HCT116 (cell line): ENCODE results near the gene PIGH. TPM values are rescaled to one million over a fixed set of nuclear protein-coding genes. Genes with fewer than 3 reads are reported as not detected.

Experiments
- ATAC-seq: fragments of 200-7000 bp; cut with Tn5 transposase; 2 replicates; pipeline ENCODE4 v1.9.1; 2020; ENCODE audit warnings: mild to moderate bottlenecking, moderate library complexity
- BruUV-seq: library from RNA; stranded (reverse); fragments of 400-500 nt; replicated peaks from 2 replicates; lab custom pipeline; 2021; lab: Mats Ljungman, UMichigan
- CTCF ChIA-PET: fragments of 300-600 bp; sonication (Branson Sonifier 250); formaldehyde crosslinking; loops from one replicate; lab custom pipeline; 2021; ENCODE audit warnings: antibody characterized with exemption; lab: Charles Lee
- POLR2A ChIA-PET: fragments of 300-600, 350-600 bp; sonication (Branson Sonifier 250); formaldehyde crosslinking; loops from one replicate; lab custom pipeline; 2021; ENCODE audit warnings: antibody characterized with exemption; lab: Charles Lee
- RAD21 ChIA-PET, 2 experiments: fragments of 300-600 bp; sonication (Branson Sonifier 250); formaldehyde crosslinking; loops; one replicate each; lab custom pipeline; 2023; ENCODE audit warnings: low total read pairs in 2 of 2; ENCODE audit not compliant: uncharacterized antibody in 2 of 2, unreplicated experiment in 2 of 2, low non-redundant PET in 1 of 2; lab: Charles Lee
- DNase-seq: peaks from one replicate; pipeline ENCODE4 v3.0.0-alpha.2; 2010; ENCODE audit warnings: low read depth, low spot score
- H2AFZ ChIP-seq: fragments of 200-600 bp; shearing (Covaris generic), sonication (generic); 2 replicates; pipeline ENCODE4 v1.6.1; 2017; ENCODE audit warnings: low read depth, mixed run types, mixed read lengths, antibody characterized with exemption, low read length; ENCODE audit not compliant: poor library complexity, severe bottlenecking
- H3K27ac ChIP-seq: 2 replicates; pipeline ENCODE4 v1.5.1; 2012; ENCODE audit warnings: low read depth, low read length
- H3K27me3 ChIP-seq: fragments of 200-600 bp; sonication (generic); 2 replicates; pipeline ENCODE4 v1.6.1; 2016; ENCODE audit warnings: mixed run types, low read length, mixed read lengths; ENCODE audit not compliant: insufficient read depth
- H3K36me3 ChIP-seq, 2 experiments: fragments of 200-500 bp in 1 of 2; fragments of 200-600 bp in 1 of 2; sonication (Bioruptor generic) in 1 of 2; sonication (generic) in 1 of 2; 2 replicates each; pipeline versions ENCODE4 v1.5.1 to v1.6.1; 2014 to 2016; ENCODE audit warnings: low read length in 2 of 2, inconsistent platforms in 1 of 2, mixed read lengths in 1 of 2, mixed run types in 1 of 2; ENCODE audit not compliant: insufficient read depth in 2 of 2, control insufficient read depth in 1 of 2
- H3K4me1 ChIP-seq, 2 experiments: fragments of 200-600 bp in 1 of 2; sonication (generic) in 1 of 2; 2 replicates each; pipeline versions ENCODE4 v1.5.1 to v1.6.1; 2012 to 2017; ENCODE audit warnings: low read length in 2 of 2, inconsistent platforms in 1 of 2, mild to moderate bottlenecking in 1 of 2, mixed read lengths in 1 of 2, mixed run types in 1 of 2, moderate library complexity in 1 of 2; ENCODE audit not compliant: insufficient read depth in 2 of 2, control insufficient read depth in 1 of 2
- H3K4me2 ChIP-seq: fragments of 200-600 bp; sonication (generic); 2 replicates; pipeline ENCODE4 v1.6.1; 2017; ENCODE audit warnings: mixed run types, low read length, mixed read lengths
- H3K4me3 ChIP-seq, 2 experiments: fragments of 200-600 bp in 1 of 2; sonication (generic) in 1 of 2; replicated peaks in 1 of 2; 2 replicates each; pipeline ENCODE4 v1.5.1; 2011 to 2016; ENCODE audit warnings: low read length in 2 of 2, control low read depth in 1 of 2, low read depth in 1 of 2, mild to moderate bottlenecking in 1 of 2, mixed read lengths in 1 of 2, mixed run types in 1 of 2
- H3K79me2 ChIP-seq: fragments of 200-600 bp; sonication (generic); 2 replicates; pipeline ENCODE4 v1.6.1; 2017; ENCODE audit warnings: mild to moderate bottlenecking, mixed run types, low read length, moderate library complexity, mixed read lengths; ENCODE audit not compliant: insufficient read depth
- H3K9ac ChIP-seq: fragments of 200-600 bp; sonication (generic); 2 replicates; pipeline ENCODE4 v1.6.1; 2016; ENCODE audit warnings: low read length, mixed read lengths
- H3K9me2 ChIP-seq: fragments of 200-600 bp; sonication (generic), shearing (Covaris generic); 2 replicates; pipeline ENCODE4 v1.6.1; 2017; ENCODE audit warnings: mixed run types, mild to moderate bottlenecking, moderate library complexity; ENCODE audit not compliant: insufficient read depth
- H3K9me3 ChIP-seq, 2 experiments: fragments of 200-500 bp in 1 of 2; fragments of 200-600 bp in 1 of 2; sonication (Bioruptor generic) in 1 of 2; sonication (generic) in 1 of 2; 2 replicates each; pipeline ENCODE4 v1.6.1; 2014 to 2017; ENCODE audit warnings: low read length in 2 of 2, mixed read lengths in 2 of 2, inconsistent platforms in 1 of 2, low read depth in 1 of 2, mild to moderate bottlenecking in 1 of 2, mixed run types in 1 of 2, moderate library complexity in 1 of 2; ENCODE audit not compliant: control insufficient read depth in 1 of 2, insufficient read depth in 1 of 2
- H4K20me1 ChIP-seq: fragments of 200-600 bp; sonication (generic), shearing (Covaris generic); 2 replicates; pipeline ENCODE4 v1.6.1; 2017; ENCODE audit warnings: mixed run types, mild to moderate bottlenecking, moderate library complexity; ENCODE audit not compliant: insufficient read depth
- ELF1 ChIP-seq: IDR thresholded peaks from 2 replicates; pipeline ENCODE4 v1.6.1; 2012; ENCODE audit warnings: low read depth, borderline replicate concordance
- EZH2 ChIP-seq: fragments of 200-600 bp; sonication (generic); IDR thresholded peaks from 2 replicates; pipeline ENCODE4 v1.6.1; 2017; ENCODE audit warnings: antibody characterized with exemption, mixed run types
- SP1 ChIP-seq: IDR thresholded peaks from 2 replicates; pipeline ENCODE4 v1.6.1; 2012; ENCODE audit warnings: low read depth
- SRF ChIP-seq: IDR thresholded peaks from 2 replicates; pipeline ENCODE4 v1.6.1; 2012; ENCODE audit warnings: low read depth
- YY1 ChIP-seq: IDR thresholded peaks from 2 replicates; pipeline ENCODE4 v1.6.1; 2011; ENCODE audit warnings: low read length, low read depth, moderate library complexity, mild to moderate bottlenecking; ENCODE audit not compliant: insufficient replicate concordance; ENCODE audit errors: extremely low read depth
- ZFX ChIP-seq: fragments of 450-650 bp; IDR thresholded peaks from 2 replicates; pipeline ENCODE4 v1.6.1; 2017
- ZNF274 ChIP-seq: fragments of 200-500 bp; sonication (Bioruptor generic); IDR thresholded peaks from 2 replicates; pipeline ENCODE4 v1.6.1; 2014; ENCODE audit warnings: mild to moderate bottlenecking, low read depth, low read length, inconsistent platforms
- intact Hi-C: fragments of 100-400 bp; cut with micrococcal nuclease; formaldehyde crosslinking; loops from 2 replicates; pipeline ENCODE4 v1.10.0; 2022
- total RNA-seq: library from RNA; stranded (reverse); gene quantifications from one replicate; pipeline ENCODE4 v1.2.1, GENCODE V29; 2021; ENCODE audit not compliant: unreplicated experiment
- TF ChIP-seq, protein P1 (sequence below), 3 experiments: fragments of 200-600 bp in 1 of 3; sonication (generic) in 1 of 3; IDR thresholded peaks in 2 of 3; conservative IDR thresholded peaks in 1 of 3; 2 replicates each; pipeline ENCODE4 v1.5.1; 2012 to 2017; ENCODE audit warnings: low read depth in 2 of 3, low read length in 2 of 3, antibody characterized with exemption in 1 of 3, borderline replicate concordance in 1 of 3, control low read depth in 1 of 3, mild to moderate bottlenecking in 1 of 3, mixed read lengths in 1 of 3, mixed run types in 1 of 3, moderate library complexity in 1 of 3; ENCODE audit not compliant: insufficient read depth in 1 of 3
- TF ChIP-seq, protein P2 (sequence below): IDR thresholded peaks from 2 replicates; pipeline ENCODE4 v1.6.1; 2012; ENCODE audit warnings: low read depth

Gene PIGH
- total RNA-seq, 1 experiment from 2014 or later, result 20.9 TPM

DNA sequence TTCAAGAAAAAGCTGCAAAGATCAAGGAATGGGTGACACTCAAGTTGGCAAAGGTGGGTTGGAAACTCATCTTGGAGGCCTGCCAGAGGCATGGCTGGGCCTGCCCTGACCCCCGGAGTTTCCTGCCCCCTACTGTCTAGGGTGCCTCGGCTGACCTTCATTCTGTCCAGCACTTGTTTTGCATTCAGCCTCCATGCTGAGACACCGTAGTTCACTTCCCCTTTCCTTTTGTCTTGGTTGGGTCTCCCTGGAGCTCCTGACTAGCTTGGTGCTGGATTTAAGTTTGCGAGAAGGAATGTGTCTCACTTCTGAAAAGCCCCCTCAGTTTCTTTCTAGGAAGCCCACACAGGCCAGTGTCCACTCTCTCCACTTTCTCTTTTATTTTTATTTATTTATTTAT is 40.4 kb downstream of the PIGH start:
- no peak overlapping the region for H3K4me3 ChIP-seq
- BruUV-seq, result no TSS peak
- H3K79me2 ChIP-seq, result no peaks in the 10 kb centered on the region
- no peaks in the 10 kb centered on the region for H4K20me1 ChIP-seq
- RAD21 ChIA-PET, result no interaction called here
- H3K9me3 ChIP-seq, result no peaks in the 10 kb centered on the region
- no peak for ATAC-seq
- intact Hi-C loops, result no loop called here
- CTCF ChIA-PET, result interaction anchor here (1.3 kb wide), 1 partner anchor 12 kb away, joined by 4 read pairs; no protein-coding TSS in a partner anchor
- H3K9me2 ChIP-seq, result no peaks in the 10 kb centered on the region
- no peak overlapping the region for H3K9ac ChIP-seq
- POLR2A ChIA-PET, result no interaction called here
- no peak for TF ChIP-seq ZNF274
- TF ChIP-seq, protein P1, sequence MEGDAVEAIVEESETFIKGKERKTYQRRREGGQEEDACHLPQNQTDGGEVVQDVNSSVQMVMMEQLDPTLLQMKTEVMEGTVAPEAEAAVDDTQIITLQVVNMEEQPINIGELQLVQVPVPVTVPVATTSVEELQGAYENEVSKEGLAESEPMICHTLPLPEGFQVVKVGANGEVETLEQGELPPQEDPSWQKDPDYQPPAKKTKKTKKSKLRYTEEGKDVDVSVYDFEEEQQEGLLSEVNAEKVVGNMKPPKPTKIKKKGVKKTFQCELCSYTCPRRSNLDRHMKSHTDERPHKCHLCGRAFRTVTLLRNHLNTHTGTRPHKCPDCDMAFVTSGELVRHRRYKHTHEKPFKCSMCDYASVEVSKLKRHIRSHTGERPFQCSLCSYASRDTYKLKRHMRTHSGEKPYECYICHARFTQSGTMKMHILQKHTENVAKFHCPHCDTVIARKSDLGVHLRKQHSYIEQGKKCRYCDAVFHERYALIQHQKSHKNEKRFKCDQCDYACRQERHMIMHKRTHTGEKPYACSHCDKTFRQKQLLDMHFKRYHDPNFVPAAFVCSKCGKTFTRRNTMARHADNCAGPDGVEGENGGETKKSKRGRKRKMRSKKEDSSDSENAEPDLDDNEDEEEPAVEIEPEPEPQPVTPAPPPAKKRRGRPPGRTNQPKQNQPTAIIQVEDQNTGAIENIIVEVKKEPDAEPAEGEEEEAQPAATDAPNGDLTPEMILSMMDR (IDR thresholded peaks at IDR 0.05 in 2 of 3, conservative IDR thresholded peaks at IDR 0.05 in 1 of 3; ENCODE audit: borderline replicate concordance in 1 of 3, insufficient read depth in 1 of 3, low read depth in 2 of 3, low read length in 2 of 3), result no peak
- TF ChIP-seq, all 23 proteins: peak for 0
- Histone ChIP-seq H3K4me1 (peaks cover 4 to 16% of the 10 kb centered on the region in 2 experiments; a peak in 3 of 4 replicates), H3K36me3 (no peaks in the 10 kb centered on the region), H3K27ac (no peak overlapping the region), H3K27me3 (no peaks in the 10 kb centered on the region), H3K4me2 (no peak overlapping the region), H2AFZ (no peak overlapping the region)
- no peak for DNase-seq

DNA sequence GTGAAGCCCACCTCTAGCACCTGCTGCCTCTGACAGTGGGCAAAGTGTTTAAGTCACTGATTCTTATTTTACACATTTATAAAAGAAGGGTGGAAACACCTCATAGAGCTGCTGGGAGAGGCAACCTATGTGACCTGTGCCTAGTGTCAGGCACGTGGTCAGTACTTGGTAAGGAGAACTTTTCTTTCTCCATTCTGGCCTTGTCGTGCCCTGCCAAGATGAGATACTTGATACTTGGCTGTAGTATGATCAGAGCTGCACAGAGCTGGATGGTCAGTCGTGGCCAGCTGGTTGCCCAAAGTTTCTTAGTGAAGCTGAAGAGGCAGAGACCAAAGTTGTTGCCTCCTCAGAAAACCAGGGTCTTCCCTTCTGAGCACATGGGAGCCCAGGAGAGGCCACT is 42.4 kb downstream of the PIGH start:
- no TSS peak for BruUV-seq
- POLR2A ChIA-PET, result interaction anchor here (1.1 to 1.5 kb wide), 2 partner anchors 14 to 25 kb away, joined by 3 to 4 read pairs; partner anchors contain the start of gene PLEKHH1
- CTCF ChIA-PET, result interaction anchor here (0.8 to 2.6 kb wide), 3 partner anchors 13 to 130 kb away, joined by 3 to 16 read pairs (median 5); no protein-coding TSS in a partner anchor

More for the DNA sequence above, 42.4 kb downstream of the PIGH start:
- DNase-seq (no peak), ATAC-seq (no peak)
- Histone ChIP-seq H3K79me2 (no peaks in the 10 kb centered on the region), H2AFZ (no peak overlapping the region), H3K9ac (no peak overlapping the region), H3K4me2 (peak overlapping the region; percentile 62; the same call in 1 of the 2 replicates), H4K20me1 (no peaks in the 10 kb centered on the region), H3K27ac (no peak overlapping the region), H3K4me3 (no peak overlapping the region), H3K4me1 (peaks cover 4 to 16% of the 10 kb centered on the region in 2 experiments; a peak in 3 of 4 replicates), H3K36me3 (no peaks in the 10 kb centered on the region), H3K9me2 (no peaks in the 10 kb centered on the region), H3K9me3 (no peaks in the 10 kb centered on the region), H3K27me3 (no peaks in the 10 kb centered on the region)
- intact Hi-C loops, result no loop called here
- TF ChIP-seq ELF1 (no peak), EZH2 (no peak), ZFX (no peak), SRF (no peak), SP1 (no peak), YY1 (no peak)
- TF ChIP-seq, protein P2, sequence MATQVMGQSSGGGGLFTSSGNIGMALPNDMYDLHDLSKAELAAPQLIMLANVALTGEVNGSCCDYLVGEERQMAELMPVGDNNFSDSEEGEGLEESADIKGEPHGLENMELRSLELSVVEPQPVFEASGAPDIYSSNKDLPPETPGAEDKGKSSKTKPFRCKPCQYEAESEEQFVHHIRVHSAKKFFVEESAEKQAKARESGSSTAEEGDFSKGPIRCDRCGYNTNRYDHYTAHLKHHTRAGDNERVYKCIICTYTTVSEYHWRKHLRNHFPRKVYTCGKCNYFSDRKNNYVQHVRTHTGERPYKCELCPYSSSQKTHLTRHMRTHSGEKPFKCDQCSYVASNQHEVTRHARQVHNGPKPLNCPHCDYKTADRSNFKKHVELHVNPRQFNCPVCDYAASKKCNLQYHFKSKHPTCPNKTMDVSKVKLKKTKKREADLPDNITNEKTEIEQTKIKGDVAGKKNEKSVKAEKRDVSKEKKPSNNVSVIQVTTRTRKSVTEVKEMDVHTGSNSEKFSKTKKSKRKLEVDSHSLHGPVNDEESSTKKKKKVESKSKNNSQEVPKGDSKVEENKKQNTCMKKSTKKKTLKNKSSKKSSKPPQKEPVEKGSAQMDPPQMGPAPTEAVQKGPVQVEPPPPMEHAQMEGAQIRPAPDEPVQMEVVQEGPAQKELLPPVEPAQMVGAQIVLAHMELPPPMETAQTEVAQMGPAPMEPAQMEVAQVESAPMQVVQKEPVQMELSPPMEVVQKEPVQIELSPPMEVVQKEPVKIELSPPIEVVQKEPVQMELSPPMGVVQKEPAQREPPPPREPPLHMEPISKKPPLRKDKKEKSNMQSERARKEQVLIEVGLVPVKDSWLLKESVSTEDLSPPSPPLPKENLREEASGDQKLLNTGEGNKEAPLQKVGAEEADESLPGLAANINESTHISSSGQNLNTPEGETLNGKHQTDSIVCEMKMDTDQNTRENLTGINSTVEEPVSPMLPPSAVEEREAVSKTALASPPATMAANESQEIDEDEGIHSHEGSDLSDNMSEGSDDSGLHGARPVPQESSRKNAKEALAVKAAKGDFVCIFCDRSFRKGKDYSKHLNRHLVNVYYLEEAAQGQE, result no peak
- TF ChIP-seq, protein P1 (IDR thresholded peaks at IDR 0.05 in 2 of 3, conservative IDR thresholded peaks at IDR 0.05 in 1 of 3; ENCODE audit: borderline replicate concordance in 1 of 3, insufficient read depth in 1 of 3, low read depth in 2 of 3, low read length in 2 of 3), result no peak
- RAD21 ChIA-PET, result no interaction called here
